AG09309 (cell line): ENCODE data around the gene NUP50.

Source experiments
- DNase-seq: peaks from one replicate; pipeline ENCODE4 v3.0.0-alpha.2; 2010; ENCODE audit warnings: low read depth
- H3K4me3 ChIP-seq: 2 replicates; pipeline ENCODE4 v1.5.1; 2011; ENCODE audit warnings: mild to moderate bottlenecking, low read depth, low read length, moderate library complexity; ENCODE audit not compliant: control insufficient read depth
- CTCF ChIP-seq: IDR thresholded peaks from 2 replicates; pipeline ENCODE4 v1.5.1; 2011; ENCODE audit warnings: mild to moderate bottlenecking, low read depth, low read length, inconsistent platforms; ENCODE audit not compliant: insufficient read depth, control insufficient read depth; ENCODE audit errors: missing control alignments

The NUP50 gene

GRCh38 chr22:45155050-45155840, 8.5 kb upstream of the NUP50 start:
- peak; percentile 48 for DNase-seq
- H3K4me3 ChIP-seq: no peak overlapping the region
- TF ChIP-seq CTCF: no peak

- no peak for TF ChIP-seq CTCF
- no peak for DNase-seq
- H3K4me3 ChIP-seq: no peak overlapping the region
Measured at GRCh38 chr22:45157907-45158306, 5.8 kb upstream of the NUP50 start.

- DNase-seq: no peak
- no peak for TF ChIP-seq CTCF
- H3K4me3 ChIP-seq: no peak overlapping the region
Measured at GRCh38 chr22:45159652-45160462, 3.9 kb upstream of the NUP50 start.

GRCh38 chr22:45162531-45162930, 1.2 kb upstream of the NUP50 start:
- no peak for TF ChIP-seq CTCF
- DNase-seq: no peak
- H3K4me3 ChIP-seq: peak overlapping the region; percentile 75

- TF ChIP-seq CTCF: no peak
- H3K4me3 ChIP-seq: peak overlapping the region; percentile 75
- no peak for DNase-seq
Measured at GRCh38 chr22:45163099-45163450, 650 bp upstream of the NUP50 start.

GRCh38 chr22:45164270-45165088, 754 bp downstream of the NUP50 start:
- TF ChIP-seq CTCF: no peak
- no peak for DNase-seq

More at GRCh38 chr22:45164270-45165088, 754 bp downstream of the NUP50 start:
- H3K4me3 ChIP-seq: peak overlapping the region; percentile 75
